HEK293 (cell line): ENCODE data around the gene STX4.

Experiments
- CTCF ChIA-PET: fragments of 350-600 bp; formaldehyde crosslinking; extraction: SDS; loops from one replicate; lab custom pipeline; 2021; ENCODE audit warnings: antibody characterized with exemption; lab: Yijun Ruan, JAX
- POLR2A ChIA-PET: fragments of 300-600 bp; formaldehyde crosslinking; extraction: SDS; loops from one replicate; lab custom pipeline; 2020; ENCODE audit warnings: antibody characterized with exemption, inconsistent platforms; lab: Yijun Ruan, JAX
- H3K27ac ChIP-seq: fragments of 200-500 bp; sonication (Bioruptor generic); 2 replicates; pipeline ENCODE4 v1.5.1; 2014; ENCODE audit warnings: low read depth, low read length, control low read depth, inconsistent platforms; ENCODE audit errors: extremely low read depth
- H3K36me3 ChIP-seq, 2 experiments: fragments of 200-500 bp in 1 of 2; sonication (Bioruptor generic) in 1 of 2; 1 replicate in 1 of 2; 2 replicates in 1 of 2; pipeline ENCODE4 v1.5.1; 2014 to 2017; ENCODE audit warnings: inconsistent platforms in 2 of 2, low read length in 2 of 2; ENCODE audit not compliant: control insufficient read depth in 2 of 2, insufficient read depth in 1 of 2
- H3K4me1 ChIP-seq: fragments of 200-500 bp; sonication (Bioruptor generic); 2 replicates; pipeline ENCODE4 v1.5.1; 2014; ENCODE audit warnings: mild to moderate bottlenecking, low read length, inconsistent platforms; ENCODE audit not compliant: control insufficient read depth, insufficient read depth
- H3K4me3 ChIP-seq: 2 replicates; pipeline ENCODE4 v1.5.1; 2011; ENCODE audit warnings: low read depth, mild to moderate bottlenecking, control low read depth, low read length, moderate library complexity
- H3K9me3 ChIP-seq: fragments of 200-500 bp; sonication (Bioruptor generic); 2 replicates; pipeline ENCODE4 v1.5.1; 2014; ENCODE audit warnings: low read depth, low read length, inconsistent platforms; ENCODE audit not compliant: control insufficient read depth, insufficient read depth
- GLIS2 ChIP-seq: fragments of 450-650 bp; formaldehyde crosslinking; IDR thresholded peaks from 2 replicates; pipeline ENCODE4 v1.5.1; 2016; ENCODE audit warnings: missing biosample characterization, missing genetic modification characterization
- KLF10 ChIP-seq: fragments of 450-650 bp; IDR thresholded peaks from 2 replicates; pipeline ENCODE4 v1.5.1; 2018; ENCODE audit warnings: missing biosample characterization, mild to moderate bottlenecking, missing genetic modification characterization
- MZF1 ChIP-seq: fragments of 450-650 bp; formaldehyde crosslinking; IDR thresholded peaks from 2 replicates; pipeline ENCODE4 v1.5.1; 2017; ENCODE audit warnings: missing biosample characterization, missing genetic modification characterization, borderline replicate concordance
- RBAK ChIP-seq: fragments of 450-650 bp; formaldehyde crosslinking; IDR thresholded peaks from 2 replicates; pipeline ENCODE4 v1.5.1; 2016; ENCODE audit warnings: missing biosample characterization, missing genetic modification characterization
- YY1 ChIP-seq: fragments of 450-650 bp; formaldehyde crosslinking; IDR thresholded peaks from 2 replicates; pipeline ENCODE4 v1.5.1; 2018; ENCODE audit warnings: missing biosample characterization, missing genetic modification characterization
- ZBTB1 ChIP-seq: fragments of 450-650 bp; formaldehyde crosslinking; IDR thresholded peaks from 2 replicates; pipeline ENCODE4 v1.5.1; 2016; ENCODE audit warnings: missing biosample characterization, missing genetic modification characterization
- ZNF112 ChIP-seq: fragments of 450-650 bp; formaldehyde crosslinking; IDR thresholded peaks from 2 replicates; pipeline ENCODE4 v1.5.0; 2017; ENCODE audit warnings: missing biosample characterization, missing genetic modification characterization
- ZNF121 ChIP-seq: fragments of 450-650 bp; formaldehyde crosslinking; IDR thresholded peaks from 2 replicates; pipeline ENCODE4 v1.5.1; 2016; ENCODE audit warnings: missing biosample characterization, missing genetic modification characterization
- ZNF140 ChIP-seq: fragments of 450-650 bp; formaldehyde crosslinking; IDR thresholded peaks from 2 replicates; pipeline ENCODE4 v1.5.1; 2016; ENCODE audit warnings: missing biosample characterization, missing genetic modification characterization
- ZNF184 ChIP-seq: fragments of 450-650 bp; IDR thresholded peaks from 2 replicates; pipeline ENCODE4 v1.5.1; 2018; ENCODE audit warnings: missing biosample characterization, mild to moderate bottlenecking, missing genetic modification characterization
- ZNF214 ChIP-seq: fragments of 450-650 bp; formaldehyde crosslinking; IDR thresholded peaks from 2 replicates; pipeline ENCODE4 v1.5.1; 2017; ENCODE audit warnings: missing biosample characterization, mild to moderate bottlenecking, missing genetic modification characterization, borderline replicate concordance
- ZNF354C ChIP-seq: fragments of 450-650 bp; formaldehyde crosslinking; IDR thresholded peaks from 2 replicates; pipeline ENCODE4 v1.5.1; 2016; ENCODE audit warnings: missing biosample characterization, missing genetic modification characterization, low read depth, borderline replicate concordance
- ZNF530 ChIP-seq: fragments of 450-650 bp; formaldehyde crosslinking; IDR thresholded peaks from 2 replicates; pipeline ENCODE4 v1.5.1; 2016; ENCODE audit warnings: low read depth, missing biosample characterization, missing genetic modification characterization
- ZNF548 ChIP-seq: fragments of 450-650 bp; formaldehyde crosslinking; IDR thresholded peaks from 2 replicates; pipeline ENCODE4 v1.5.1; 2016; ENCODE audit warnings: missing biosample characterization, missing genetic modification characterization
- ZNF664 ChIP-seq: fragments of 450-650 bp; formaldehyde crosslinking; IDR thresholded peaks from 2 replicates; pipeline ENCODE4 v1.5.1; 2016; ENCODE audit warnings: missing biosample characterization, missing genetic modification characterization
- ZNF707 ChIP-seq: fragments of 450-650 bp; formaldehyde crosslinking; IDR thresholded peaks from 2 replicates; pipeline ENCODE4 v1.5.1; 2016; ENCODE audit warnings: missing biosample characterization, missing genetic modification characterization
- ZNF768 ChIP-seq: fragments of 450-650 bp; formaldehyde crosslinking; IDR thresholded peaks from 2 replicates; pipeline ENCODE4 v1.5.1; 2018; ENCODE audit warnings: missing biosample characterization, mild to moderate bottlenecking, missing genetic modification characterization
- ZNF830 ChIP-seq: fragments of 450-650 bp; IDR thresholded peaks from 2 replicates; pipeline ENCODE4 v1.5.0; 2018; ENCODE audit warnings: missing biosample characterization, missing genetic modification characterization, low read depth, mild to moderate bottlenecking, moderate library complexity
- ZSCAN30 ChIP-seq: fragments of 450-650 bp; IDR thresholded peaks from 2 replicates; pipeline ENCODE4 v1.5.1; 2018; ENCODE audit warnings: missing biosample characterization, mild to moderate bottlenecking, missing genetic modification characterization, moderate library complexity
- TF ChIP-seq, protein P1 (sequence below): fragments of 450-650 bp; formaldehyde crosslinking; IDR thresholded peaks from 2 replicates; pipeline ENCODE4 v1.5.1; 2016; ENCODE audit warnings: missing biosample characterization, missing genetic modification characterization
- TF ChIP-seq, protein P2 (sequence below): fragments of 450-650 bp; formaldehyde crosslinking; conservative IDR thresholded peaks from 2 replicates; pipeline ENCODE4 v1.5.1; 2016; ENCODE audit warnings: low read depth, missing biosample characterization, missing genetic modification characterization
- TF ChIP-seq, protein P3 (sequence below): fragments of 450-650 bp; formaldehyde crosslinking; IDR thresholded peaks from 2 replicates; pipeline ENCODE4 v1.5.1; 2016; ENCODE audit warnings: missing biosample characterization, missing genetic modification characterization
- TF ChIP-seq, protein P4 (sequence below): fragments of 450-650 bp; formaldehyde crosslinking; IDR thresholded peaks from 2 replicates; pipeline ENCODE4 v1.5.1; 2017; ENCODE audit warnings: missing biosample characterization, missing genetic modification characterization

STX4 gene

DNA sequence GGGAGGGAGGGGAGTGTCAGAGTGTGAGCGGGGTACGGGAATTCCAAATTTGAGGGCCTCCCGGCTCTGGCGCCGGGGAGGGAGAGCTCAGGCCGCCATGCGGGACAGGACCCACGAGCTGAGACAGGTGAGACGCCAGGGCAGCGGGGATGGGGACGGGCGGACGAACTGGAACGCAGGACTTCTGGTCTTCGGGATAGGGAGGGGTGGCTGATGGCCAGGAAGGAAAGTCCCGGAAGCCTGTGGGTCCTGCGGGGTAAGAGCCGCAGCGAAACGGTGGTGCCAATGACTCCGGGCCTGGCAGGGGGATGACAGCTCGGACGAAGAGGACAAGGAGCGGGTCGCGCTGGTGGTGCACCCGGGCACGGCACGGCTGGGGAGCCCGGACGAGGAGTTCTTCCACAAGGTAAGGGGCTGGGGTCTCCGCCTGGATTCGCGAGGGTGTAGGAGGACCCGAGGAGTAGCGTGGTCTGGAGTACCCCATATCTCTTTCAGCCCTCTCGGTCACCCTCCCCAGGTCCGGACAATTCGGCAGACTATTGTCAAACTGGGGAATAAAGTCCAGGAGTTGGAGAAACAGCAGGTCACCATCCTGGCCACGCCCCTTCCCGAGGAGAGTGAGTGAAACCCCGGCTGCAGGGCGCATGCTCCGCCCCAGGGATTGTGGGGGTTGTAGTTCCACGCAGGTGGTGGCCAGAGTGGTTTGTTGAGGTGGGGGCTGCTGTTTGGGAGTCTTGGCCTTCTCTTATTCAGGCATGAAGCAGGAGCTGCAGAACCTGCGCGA lies 543 bp downstream of the STX4 start (continued):
- TF ChIP-seq, protein P1, sequence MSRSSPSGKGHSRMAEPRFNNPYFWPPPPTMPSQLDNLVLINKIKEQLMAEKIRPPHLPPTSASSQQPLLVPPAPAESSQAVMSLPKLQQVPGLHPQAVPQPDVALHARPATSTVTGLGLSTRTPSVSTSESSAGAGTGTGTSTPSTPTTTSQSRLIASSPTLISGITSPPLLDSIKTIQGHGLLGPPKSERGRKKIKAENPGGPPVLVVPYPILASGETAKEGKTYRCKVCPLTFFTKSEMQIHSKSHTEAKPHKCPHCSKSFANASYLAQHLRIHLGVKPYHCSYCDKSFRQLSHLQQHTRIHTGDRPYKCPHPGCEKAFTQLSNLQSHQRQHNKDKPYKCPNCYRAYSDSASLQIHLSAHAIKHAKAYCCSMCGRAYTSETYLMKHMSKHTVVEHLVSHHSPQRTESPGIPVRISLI (tag by site-specific recombination): no peak
- TF ChIP-seq KLF10 (tag by site-specific recombination): no peak
- no peak for TF ChIP-seq ZNF830 (tag by site-specific recombination)
- TF ChIP-seq ZNF530: no peak; the same call in 1 of the 2 replicates
- no peak for TF ChIP-seq RBAK (tag by site-specific recombination)
- no peak for TF ChIP-seq ZBTB1 (tag by site-specific recombination)
- TF ChIP-seq YY1 (tag by site-specific recombination): no peak; the same call in 1 of the 2 replicates

DNA sequence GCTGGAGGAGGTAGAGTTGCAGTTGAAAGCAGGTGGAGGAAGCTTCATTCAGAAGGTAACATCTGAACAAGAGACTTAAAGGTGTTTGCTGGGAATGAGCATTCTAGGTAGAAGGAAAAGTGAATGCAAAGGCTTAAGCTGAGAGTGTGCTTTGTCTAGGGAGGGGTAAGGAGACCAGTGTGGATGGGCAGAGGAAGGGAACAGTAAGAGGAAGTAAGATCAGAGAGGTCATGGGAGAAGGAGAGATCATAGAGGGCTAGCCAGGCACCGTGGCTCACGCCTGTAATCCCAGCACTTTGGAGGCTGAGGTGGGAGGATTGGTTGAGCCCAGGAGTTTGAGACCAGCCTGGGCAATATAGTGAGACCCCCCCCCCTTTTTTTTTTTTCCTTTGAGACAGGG lies 3.3 kb downstream of the STX4 start:
- no peak overlapping the region for H3K4me3 ChIP-seq
- H3K9me3 ChIP-seq: no peaks in the 10 kb centered on the region
- no peak overlapping the region for H3K27ac ChIP-seq
- 0 out of 2 replicates have a peak, but pooled peaks have one; percentile 12 for TF ChIP-seq ZNF121 (tag by site-specific recombination)
- TF ChIP-seq, protein P2, sequence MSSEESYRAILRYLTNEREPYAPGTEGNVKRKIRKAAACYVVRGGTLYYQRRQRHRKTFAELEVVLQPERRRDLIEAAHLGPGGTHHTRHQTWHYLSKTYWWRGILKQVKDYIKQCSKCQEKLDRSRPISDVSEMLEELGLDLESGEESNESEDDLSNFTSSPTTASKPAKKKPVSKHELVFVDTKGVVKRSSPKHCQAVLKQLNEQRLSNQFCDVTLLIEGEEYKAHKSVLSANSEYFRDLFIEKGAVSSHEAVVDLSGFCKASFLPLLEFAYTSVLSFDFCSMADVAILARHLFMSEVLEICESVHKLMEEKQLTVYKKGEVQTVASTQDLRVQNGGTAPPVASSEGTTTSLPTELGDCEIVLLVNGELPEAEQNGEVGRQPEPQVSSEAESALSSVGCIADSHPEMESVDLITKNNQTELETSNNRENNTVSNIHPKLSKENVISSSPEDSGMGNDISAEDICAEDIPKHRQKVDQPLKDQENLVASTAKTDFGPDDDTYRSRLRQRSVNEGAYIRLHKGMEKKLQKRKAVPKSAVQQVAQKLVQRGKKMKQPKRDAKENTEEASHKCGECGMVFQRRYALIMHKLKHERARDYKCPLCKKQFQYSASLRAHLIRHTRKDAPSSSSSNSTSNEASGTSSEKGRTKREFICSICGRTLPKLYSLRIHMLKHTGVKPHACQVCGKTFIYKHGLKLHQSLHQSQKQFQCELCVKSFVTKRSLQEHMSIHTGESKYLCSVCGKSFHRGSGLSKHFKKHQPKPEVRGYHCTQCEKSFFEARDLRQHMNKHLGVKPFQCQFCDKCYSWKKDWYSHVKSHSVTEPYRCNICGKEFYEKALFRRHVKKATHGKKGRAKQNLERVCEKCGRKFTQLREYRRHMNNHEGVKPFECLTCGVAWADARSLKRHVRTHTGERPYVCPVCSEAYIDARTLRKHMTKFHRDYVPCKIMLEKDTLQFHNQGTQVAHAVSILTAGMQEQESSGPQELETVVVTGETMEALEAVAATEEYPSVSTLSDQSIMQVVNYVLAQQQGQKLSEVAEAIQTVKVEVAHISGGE (tag by site-specific recombination): no peak
- CTCF ChIA-PET: interaction anchor here (0.7 kb wide), 1 partner anchor 52 kb away, joined by 3 read pairs; the partner anchor contains the start of gene HSD3B7
- peaks cover 0 to 49% of the 10 kb centered on the region in 2 experiments; a peak in 2 of 3 replicates for H3K36me3 ChIP-seq
- POLR2A ChIA-PET: interaction anchor here (0.6 kb wide), 1 partner anchor 9 kb away, joined by 4 read pairs; no protein-coding TSS in a partner anchor
- H3K4me1 ChIP-seq: no peaks in the 10 kb centered on the region

DNA sequence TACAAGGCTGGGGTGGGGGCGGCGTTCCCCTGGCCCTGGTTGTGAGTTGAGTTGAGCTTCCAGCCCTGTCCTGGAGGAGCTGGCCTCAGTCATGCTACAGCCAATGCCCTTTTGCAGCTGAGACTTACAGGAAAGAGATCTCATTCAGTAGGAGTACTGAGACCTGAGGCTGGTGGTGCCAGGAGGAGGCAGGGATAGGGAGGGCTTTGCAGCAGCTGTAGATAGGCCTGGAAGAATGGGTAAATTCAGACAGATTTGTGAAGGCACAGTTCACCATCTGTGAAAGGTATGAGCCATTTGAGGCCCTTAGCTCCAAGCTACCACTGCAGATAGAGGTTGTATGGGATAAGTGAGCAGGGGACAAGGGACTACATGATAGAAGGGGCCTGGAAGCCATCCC lies 5.6 kb downstream of the STX4 start:
- ChIA-PET CTCF (interaction anchor here (0.6 to 1.6 kb wide), 4 partner anchors 54 to 1190 kb away, joined by 3 to 6 read pairs (median 4); partner anchors contain the start of gene HSD3B7), POLR2A (interaction anchor here (1.1 to 1.4 kb wide), 2 partner anchors 35 to 1234 kb away, joined by 3 to 4 read pairs; partner anchors contain the start of genes ZNF646 and ZNF668)
- H3K36me3 ChIP-seq: peaks cover 0 to 60% of the 10 kb centered on the region in 2 experiments; a peak in 2 of 3 replicates
- H3K4me3 ChIP-seq: no peak overlapping the region
- TF ChIP-seq ZSCAN30: no peak
- no peak for TF ChIP-seq ZNF121 (tag by site-specific recombination)
- no peak for TF ChIP-seq ZNF664
- TF ChIP-seq ZNF112 (tag by site-specific recombination): no peak
- TF ChIP-seq GLIS2 (tag by site-specific recombination): no peak
- TF ChIP-seq, protein P3, sequence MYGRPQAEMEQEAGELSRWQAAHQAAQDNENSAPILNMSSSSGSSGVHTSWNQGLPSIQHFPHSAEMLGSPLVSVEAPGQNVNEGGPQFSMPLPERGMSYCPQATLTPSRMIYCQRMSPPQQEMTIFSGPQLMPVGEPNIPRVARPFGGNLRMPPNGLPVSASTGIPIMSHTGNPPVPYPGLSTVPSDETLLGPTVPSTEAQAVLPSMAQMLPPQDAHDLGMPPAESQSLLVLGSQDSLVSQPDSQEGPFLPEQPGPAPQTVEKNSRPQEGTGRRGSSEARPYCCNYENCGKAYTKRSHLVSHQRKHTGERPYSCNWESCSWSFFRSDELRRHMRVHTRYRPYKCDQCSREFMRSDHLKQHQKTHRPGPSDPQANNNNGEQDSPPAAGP (tag by site-specific recombination): no peak
- TF ChIP-seq, protein P4, sequence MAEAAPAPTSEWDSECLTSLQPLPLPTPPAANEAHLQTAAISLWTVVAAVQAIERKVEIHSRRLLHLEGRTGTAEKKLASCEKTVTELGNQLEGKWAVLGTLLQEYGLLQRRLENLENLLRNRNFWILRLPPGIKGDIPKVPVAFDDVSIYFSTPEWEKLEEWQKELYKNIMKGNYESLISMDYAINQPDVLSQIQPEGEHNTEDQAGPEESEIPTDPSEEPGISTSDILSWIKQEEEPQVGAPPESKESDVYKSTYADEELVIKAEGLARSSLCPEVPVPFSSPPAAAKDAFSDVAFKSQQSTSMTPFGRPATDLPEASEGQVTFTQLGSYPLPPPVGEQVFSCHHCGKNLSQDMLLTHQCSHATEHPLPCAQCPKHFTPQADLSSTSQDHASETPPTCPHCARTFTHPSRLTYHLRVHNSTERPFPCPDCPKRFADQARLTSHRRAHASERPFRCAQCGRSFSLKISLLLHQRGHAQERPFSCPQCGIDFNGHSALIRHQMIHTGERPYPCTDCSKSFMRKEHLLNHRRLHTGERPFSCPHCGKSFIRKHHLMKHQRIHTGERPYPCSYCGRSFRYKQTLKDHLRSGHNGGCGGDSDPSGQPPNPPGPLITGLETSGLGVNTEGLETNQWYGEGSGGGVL: no peak
- TF ChIP-seq MZF1 (tag by site-specific recombination): no peak
- TF ChIP-seq ZNF354C (tag by site-specific recombination): no peak
- no peak for TF ChIP-seq ZNF184 (tag by site-specific recombination)
- no peak for TF ChIP-seq ZNF140 (tag by site-specific recombination)
- TF ChIP-seq ZNF707 (tag by site-specific recombination): no peak
- TF ChIP-seq ZNF214 (tag by site-specific recombination): no peak
- TF ChIP-seq ZNF548 (tag by site-specific recombination): no peak
- TF ChIP-seq ZNF768 (tag by site-specific recombination): no peak
- no peaks in the 10 kb centered on the region for H3K4me1 ChIP-seq
- no peaks in the 10 kb centered on the region for H3K9me3 ChIP-seq
- H3K27ac ChIP-seq: no peak overlapping the region
